Testis (tissue), 3 donors: ENCODE data around the gene MTFMT. TPM values are rescaled to one million over a fixed set of nuclear protein-coding genes. Genes with fewer than 3 reads are reported as not detected.
A peak's percentile ranks its signal among the peaks of the same experiment; 100 is the strongest.

Source experiments
- DNase-seq: peaks from one replicate; pipeline ENCODE4 v3.0.0-alpha.2; 2019
- H3K27ac ChIP-seq, 2 donors: fragments of 200-600 bp; sonication (generic); one replicate each; pipeline ENCODE4 v1.5.1; 2019
- H3K27me3 ChIP-seq: fragments of 200-600 bp; sonication (generic); one replicate; pipeline ENCODE4 v1.5.1; 2019
- H3K36me3 ChIP-seq: fragments of 200-600 bp; sonication (generic); one replicate; pipeline ENCODE4 v1.5.1; 2017; ENCODE audit warnings: low read depth; ENCODE audit errors: missing control alignments
- H3K4me1 ChIP-seq: fragments of 200-600 bp; sonication (generic); one replicate; pipeline ENCODE4 v1.5.1; 2019
- H3K4me3 ChIP-seq, 2 donors: fragments of 200-600 bp; sonication (generic); one replicate each; pipeline ENCODE4 v1.5.1; 2017 to 2019
- H3K9me3 ChIP-seq: fragments of 200-600 bp; sonication (generic); one replicate; pipeline ENCODE4 v1.5.1; 2017
- POLR2A ChIP-seq: fragments of 450-650 bp; IDR thresholded peaks from one replicate; pipeline ENCODE4 v1.6.1; 2017; ENCODE audit warnings: antibody characterized with exemption, mild to moderate bottlenecking, moderate library complexity
- WGBS, 2 donors: methylation state at CpG; one replicate each; pipeline ENCODE4 v1.1.5; 2018; 5-methylcytosine and 5-hydroxymethylcytosine counted together
- intact Hi-C: fragments of 100-400 bp; cut with DNase I; formaldehyde crosslinking; loops from one replicate; pipeline ENCODE4 v1.15.1; 2023; ENCODE audit warnings: low total_unique reads
- polyA plus RNA-seq: library from polyadenylated mRNA; stranded (reverse); fragments of 350-450 nt; fragmentation: Illumina TruSeq; extraction: RNeasy Lipid Tissue Mini Kit (QIAGEN cat#74804); gene quantifications from one replicate; pipeline ENCODE4 v1.2.3, GENCODE V29; 2014; ENCODE audit warnings: low read depth, low replicate concordance; ENCODE audit not compliant: insufficient read depth
- total RNA-seq, 2 donors: library from RNA; depleted of rRNA; stranded (reverse); fragments of >200 nt; gene quantifications; one replicate each; pipeline ENCODE4 v1.2.3, GENCODE V29; 2016
- TF ChIP-seq, protein P1 (sequence below), 3 experiments: fragments of 450-650 bp in 2 of 3; fragments of 200-600 bp in 1 of 3; sonication (generic) in 1 of 3; IDR thresholded peaks; one replicate each; pipeline ENCODE4 v1.5.1; 2016 to 2019; ENCODE audit warnings: antibody characterized with exemption in 3 of 3, mild to moderate bottlenecking in 2 of 3, moderate library complexity in 1 of 3

Gene MTFMT
- total and polyA plus RNA-seq, 3 donors from 2014 or later: 12.1 to 34.4 (median 33.9) TPM

GRCh38 chr15:64989416-64990167 is 39.8 kb downstream of the MTFMT start, which contains the start of gene SPG21:
TSS of gene SPG21 (minus strand) at chr15:64989914. CDS start at chr15:64983569, 6,345 bp downstream.
- Histone ChIP-seq H3K27me3 (no peaks in the 10 kb centered on the region), H3K9me3 (no peaks in the 10 kb centered on the region), H3K27ac (peak within 1 kb of the TSS; percentile 82 to 97), H3K36me3 (no peaks in the 10 kb centered on the region), H3K4me3 (peak within 1 kb of the TSS; percentile 84 to 92), H3K4me1 (peaks cover 24% of the 10 kb centered on the region)
- intact Hi-C loops: no loop called here
- WGBS, 2 donors: 0 to 1% methylated on average over 22 to 55 of the region's 75 CpGs
- DNase-seq: peak; percentile 94
- peak; percentile 5 for TF ChIP-seq POLR2A
- TF ChIP-seq, protein P1, sequence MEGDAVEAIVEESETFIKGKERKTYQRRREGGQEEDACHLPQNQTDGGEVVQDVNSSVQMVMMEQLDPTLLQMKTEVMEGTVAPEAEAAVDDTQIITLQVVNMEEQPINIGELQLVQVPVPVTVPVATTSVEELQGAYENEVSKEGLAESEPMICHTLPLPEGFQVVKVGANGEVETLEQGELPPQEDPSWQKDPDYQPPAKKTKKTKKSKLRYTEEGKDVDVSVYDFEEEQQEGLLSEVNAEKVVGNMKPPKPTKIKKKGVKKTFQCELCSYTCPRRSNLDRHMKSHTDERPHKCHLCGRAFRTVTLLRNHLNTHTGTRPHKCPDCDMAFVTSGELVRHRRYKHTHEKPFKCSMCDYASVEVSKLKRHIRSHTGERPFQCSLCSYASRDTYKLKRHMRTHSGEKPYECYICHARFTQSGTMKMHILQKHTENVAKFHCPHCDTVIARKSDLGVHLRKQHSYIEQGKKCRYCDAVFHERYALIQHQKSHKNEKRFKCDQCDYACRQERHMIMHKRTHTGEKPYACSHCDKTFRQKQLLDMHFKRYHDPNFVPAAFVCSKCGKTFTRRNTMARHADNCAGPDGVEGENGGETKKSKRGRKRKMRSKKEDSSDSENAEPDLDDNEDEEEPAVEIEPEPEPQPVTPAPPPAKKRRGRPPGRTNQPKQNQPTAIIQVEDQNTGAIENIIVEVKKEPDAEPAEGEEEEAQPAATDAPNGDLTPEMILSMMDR (IDR thresholded peaks at IDR 0.05): peak in 1 of 3 experiments; percentile 10

- Histone ChIP-seq H3K36me3 (no peaks in the 10 kb centered on the region), H3K4me1 (peaks cover 29% of the 10 kb centered on the region), H3K9me3 (no peaks in the 10 kb centered on the region), H3K4me3 (no peak overlapping the region), H3K27ac (no peak overlapping the region), H3K27me3 (no peaks in the 10 kb centered on the region)
- no peak for TF ChIP-seq POLR2A
- TF ChIP-seq, protein P1 (IDR thresholded peaks at IDR 0.05): no peak
- intact Hi-C loops: no loop called here
- 38 to 43% methylated on average over 3 of the region's 3 CpGs for WGBS, 2 donors
- DNase-seq: no peak
Observed at GRCh38 chr15:64987136-64987535, 42.3 kb downstream of the MTFMT start.

DNA sequence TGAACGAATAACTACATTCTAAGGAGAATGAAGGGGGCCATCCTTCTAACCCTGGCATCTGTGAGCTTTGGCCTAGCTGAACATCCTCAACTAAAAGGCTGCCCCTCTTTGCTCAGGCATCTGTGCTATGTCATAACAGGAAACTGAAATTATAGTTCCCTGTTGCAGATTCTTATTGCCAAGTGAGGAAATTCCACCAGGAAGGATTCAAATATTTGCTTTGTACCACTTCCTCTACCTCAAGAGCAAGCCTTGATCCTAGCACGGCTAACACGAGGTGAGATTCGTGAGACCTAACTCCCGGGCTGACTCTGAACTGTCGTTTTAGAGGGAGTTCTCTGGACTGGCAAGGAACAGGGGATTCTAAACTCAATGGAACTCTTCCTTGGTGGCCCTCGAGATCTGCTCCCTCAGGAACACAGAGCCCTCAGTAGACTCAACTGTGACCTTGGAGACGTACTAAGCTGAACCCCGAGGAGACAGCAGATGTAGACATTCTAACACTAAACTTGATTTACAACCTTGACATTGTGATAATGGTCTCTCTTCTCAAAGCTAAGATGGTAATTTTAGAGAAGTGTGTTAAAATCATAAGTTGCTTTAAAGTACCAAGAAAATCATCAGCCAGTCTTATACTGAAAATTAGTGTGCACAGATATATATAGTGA is 43.9 kb downstream of the MTFMT start:
- Histone ChIP-seq H3K4me1 (peaks cover 29% of the 10 kb centered on the region), H3K27ac (peak overlapping the region; percentile 27 to 70), H3K27me3 (no peaks in the 10 kb centered on the region), H3K9me3 (no peaks in the 10 kb centered on the region), H3K4me3 (no peak overlapping the region), H3K36me3 (no peaks in the 10 kb centered on the region)
- WGBS, 2 donors: 20 to 28% methylated on average over 4 to 9 of the region's 9 CpGs
- intact Hi-C loops: no loop called here
- DNase-seq: no peak
- TF ChIP-seq, protein P1 (IDR thresholded peaks at IDR 0.05): no peak
- TF ChIP-seq POLR2A: no peak

DNA sequence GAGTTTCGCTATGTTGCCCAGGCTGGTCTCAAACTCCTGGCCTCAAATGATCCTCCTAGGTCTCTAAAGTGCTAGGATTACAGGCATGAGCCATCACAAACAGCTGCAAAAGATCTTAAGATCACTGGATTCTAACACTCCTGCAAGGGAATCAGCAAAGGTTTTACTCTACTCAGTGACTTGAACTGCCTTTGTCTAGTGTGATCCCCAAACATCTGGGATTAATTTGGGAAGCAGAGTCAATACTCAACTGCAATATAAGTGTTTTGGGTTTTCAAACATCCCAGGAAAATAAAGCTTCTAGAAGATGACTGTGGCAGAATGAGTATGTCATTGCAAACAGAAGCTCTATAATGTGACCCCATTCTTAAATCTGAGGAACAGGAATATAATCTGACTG is 47.0 kb downstream of the MTFMT start:
- DNase-seq: no peak
- peaks cover 22% of the 10 kb centered on the region for H3K4me1 ChIP-seq
- no peaks in the 10 kb centered on the region for H3K9me3 ChIP-seq
- WGBS, 2 donors: 83 to 93% methylated on average over 1 of the region's 1 CpG
- H3K27me3 ChIP-seq: no peaks in the 10 kb centered on the region
- H3K4me3 ChIP-seq: no peak overlapping the region
- TF ChIP-seq POLR2A: no peak
- TF ChIP-seq, protein P1 (IDR thresholded peaks at IDR 0.05): no peak
- H3K27ac ChIP-seq: no peak overlapping the region
- H3K36me3 ChIP-seq: no peaks in the 10 kb centered on the region
- intact Hi-C loops: no loop called here
